HG02970 (cell line): Measurements from ENCODE around the gene BMP3.
"Not testable (repeated sequence)": the region's sequence is repeated elsewhere in the genome, so short reads cannot be mapped to it uniquely, and the experiment has no call there.

Source experiments
- ATAC-seq: cut with Tn5 transposase; IDR thresholded peaks from one replicate; pipeline ENCODE4 v1.9.1; 2021; ENCODE audit warnings: mild to moderate bottlenecking, moderate library complexity, moderate number of reproducible peaks; ENCODE audit not compliant: unreplicated experiment, low FRiP score

Gene BMP3

GRCh38 chr4:81030061-81030980, at the start of gene BMP3:
Gene BMP3 (plus strand): TSS chr4:81030708. CDS start chr4:81031285, 577 bp downstream.
- no peak for ATAC-seq

GRCh38 chr4:80986011-80986410, 44.5 kb upstream of the BMP3 start:
- ATAC-seq, result no peak

- no peak for ATAC-seq
Observed at GRCh38 chr4:80989921-80990544, 40.5 kb upstream of the BMP3 start.

GRCh38 chr4:80990851-80991250, 39.7 kb upstream of the BMP3 start:
- no peak for ATAC-seq

GRCh38 chr4:80999943-81000342, 30.6 kb upstream of the BMP3 start:
- no peak for ATAC-seq

- peak; percentile 100 for ATAC-seq
Observed at GRCh38 chr4:81003597-81004111, 26.9 kb upstream of the BMP3 start.

GRCh38 chr4:81007417-81007816, 23.1 kb upstream of the BMP3 start:
- ATAC-seq, result no peak

GRCh38 chr4:81016566-81016965, 13.9 kb upstream of the BMP3 start:
- ATAC-seq, result not testable (repeated sequence)

GRCh38 chr4:81019006-81019405, 11.5 kb upstream of the BMP3 start:
- no peak for ATAC-seq

GRCh38 chr4:81021142-81021944, 9.2 kb upstream of the BMP3 start:
- no peak for ATAC-seq

- no peak for ATAC-seq
Observed at GRCh38 chr4:81021981-81022380, 8.5 kb upstream of the BMP3 start.

GRCh38 chr4:81023484-81023883, 7.0 kb upstream of the BMP3 start:
- ATAC-seq, result no peak

GRCh38 chr4:81030981-81031791, 678 bp downstream of the BMP3 start:
- no peak for ATAC-seq

GRCh38 chr4:81031796-81032551, 1.5 kb downstream of the BMP3 start:
- ATAC-seq, result no peak

GRCh38 chr4:81032771-81033684, 2.5 kb downstream of the BMP3 start:
- no peak for ATAC-seq

- ATAC-seq, result no peak
Observed at GRCh38 chr4:81038636-81039350, 8.3 kb downstream of the BMP3 start.

- ATAC-seq, result no peak
Observed at GRCh38 chr4:81039351-81039972, 9.0 kb downstream of the BMP3 start.
